Omental fat pad (tissue), 4 donors: ENCODE data around the gene HLA-E. TPM values are rescaled to one million over a fixed set of nuclear protein-coding genes. Genes with fewer than 3 reads are reported as not detected.
"Not testable (repeated sequence)": the region's sequence is repeated elsewhere in the genome, so short reads cannot be mapped to it uniquely, and the experiment has no call there.

Source experiments
- ATAC-seq: fragments of 150-250 bp; one replicate; pipeline ENCODE4 v1.9.1; 2016; ENCODE audit warnings: mild to moderate bottlenecking, moderate library complexity; ENCODE audit not compliant: low FRiP score
- DNase-seq: peaks from one replicate; pipeline ENCODE4 v3.0.0-alpha.2; 2019; ENCODE audit warnings: low spot score
- CTCF ChIP-seq, 3 donors: fragments of 450-650 bp; IDR thresholded peaks; one replicate each; pipeline ENCODE4 v1.5.1; 2016 to 2017; ENCODE audit warnings: antibody characterized with exemption in 3 of 3, mild to moderate bottlenecking in 3 of 3, moderate library complexity in 2 of 3
- total RNA-seq, 4 donors: library from RNA; depleted of rRNA; stranded (reverse); fragments of >200 nt; gene quantifications; one replicate each; pipeline ENCODE4 v1.1.0, GENCODE V29; 2016

The HLA-E gene
- total RNA-seq, 4 donors from 2014 or later = 562 to 1,653 (median 781) TPM

- ATAC-seq (no peak), DNase-seq (no peak)
Observed at GRCh38 chr6:30462482-30462881, 26.8 kb upstream of the HLA-E start.

GRCh38 chr6:30463242-30463641, 26.1 kb upstream of the HLA-E start:
- TF ChIP-seq CTCF (IDR thresholded peaks at IDR 0.05) = no peak
- no peak for ATAC-seq
- DNase-seq = no peak

More at GRCh38 chr6:30462482-30462881, 26.8 kb upstream of the HLA-E start:
- no peak for TF ChIP-seq CTCF (IDR thresholded peaks at IDR 0.05)

- no peak for ATAC-seq
- DNase-seq = no peak
- TF ChIP-seq CTCF (IDR thresholded peaks at IDR 0.05) = no peak
Observed at GRCh38 chr6:30463651-30464618, 25.4 kb upstream of the HLA-E start.

DNA sequence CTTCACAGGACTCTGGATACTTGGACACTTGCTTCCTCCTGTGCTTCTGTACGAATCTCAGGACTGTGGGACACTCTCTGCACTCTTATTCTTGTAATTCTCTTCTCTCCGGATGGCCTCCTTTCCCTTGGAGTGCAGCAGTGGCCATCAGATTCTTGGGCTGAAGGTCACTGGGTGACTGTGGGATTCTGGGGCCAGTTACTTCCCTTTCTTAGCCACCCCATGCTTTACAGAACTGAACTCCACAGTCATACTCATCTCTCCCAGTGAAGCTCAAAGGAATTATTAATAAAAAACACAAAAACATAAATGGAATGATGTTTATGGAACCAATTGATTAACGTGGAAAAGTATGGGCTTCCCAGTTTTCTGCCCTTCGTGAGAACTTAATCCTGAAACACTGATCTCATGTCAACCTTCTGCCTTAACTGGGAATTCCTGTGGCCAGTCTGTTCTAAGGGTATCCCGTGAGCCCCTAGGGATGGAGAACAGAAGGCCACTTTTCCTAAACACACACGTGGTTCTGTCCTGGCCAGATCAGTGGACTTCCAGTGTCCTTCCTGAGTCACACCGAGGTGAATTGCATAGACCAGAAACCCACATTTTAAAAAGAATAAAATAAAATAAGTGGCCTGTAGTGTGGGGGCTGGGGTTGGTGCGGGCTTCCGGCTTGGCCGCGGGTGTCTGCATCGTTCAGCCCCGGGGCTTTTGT, 23.6 kb upstream of the HLA-E start:
- ATAC-seq (peak; percentile 45), DNase-seq (no peak)
- no peak for TF ChIP-seq CTCF (IDR thresholded peaks at IDR 0.05)

- DNase-seq (no peak), ATAC-seq (no peak)
- no peak for TF ChIP-seq CTCF (IDR thresholded peaks at IDR 0.05)
Observed at GRCh38 chr6:30470968-30471367, 18.3 kb upstream of the HLA-E start.

DNA sequence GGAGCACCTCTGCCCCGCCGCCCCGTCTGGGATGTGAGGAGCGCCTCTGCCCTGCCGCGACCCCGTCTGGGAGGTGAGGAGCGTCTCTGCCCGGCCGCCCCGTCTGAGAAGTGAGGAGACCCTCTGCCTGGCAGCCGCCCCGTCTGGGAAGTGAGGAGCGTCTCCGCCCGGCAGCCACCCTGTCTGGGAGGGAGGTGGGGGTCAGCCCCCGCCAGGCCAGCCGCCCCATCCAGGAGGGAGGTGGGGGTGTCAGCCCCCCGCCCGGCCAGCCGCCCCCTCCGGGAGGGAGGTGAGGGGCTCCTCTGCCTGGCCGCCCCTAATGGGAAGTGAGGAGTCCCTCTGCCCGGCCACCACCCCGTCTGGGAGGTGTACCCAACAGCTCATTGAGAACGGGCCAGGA, 14.2 kb upstream of the HLA-E start:
- ATAC-seq, DNase-seq: not testable (repeated sequence)

DNA sequence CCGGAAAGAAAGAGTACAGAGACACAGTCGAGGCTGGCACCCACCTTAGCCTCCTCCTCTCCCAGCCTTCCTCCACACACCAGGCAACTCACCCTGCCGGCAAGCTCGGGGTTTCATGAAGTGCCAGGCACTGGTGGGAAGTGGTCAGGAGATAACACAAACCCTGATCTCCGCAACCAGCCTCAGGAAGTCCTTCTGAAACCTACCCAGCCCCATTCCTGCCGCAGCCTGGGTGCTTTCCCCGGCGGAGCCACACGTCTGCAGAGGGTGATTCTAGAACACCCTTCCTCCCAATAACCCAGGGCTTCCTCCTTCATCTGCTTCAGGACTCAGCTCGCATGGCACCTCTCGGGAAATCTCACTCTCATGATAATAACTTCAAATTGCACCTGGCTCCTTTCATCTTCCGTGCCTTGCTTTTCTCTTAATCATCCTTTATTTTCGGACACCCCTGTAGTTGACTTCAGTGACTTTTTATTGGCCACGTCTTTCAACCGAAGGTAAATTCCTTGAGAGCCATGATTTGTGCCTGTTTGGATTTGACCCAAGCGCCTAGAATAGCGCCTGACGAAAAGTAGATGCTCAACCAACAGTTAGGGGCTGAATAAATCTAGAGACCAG, 8.7 kb upstream of the HLA-E start:
- DNase-seq (no peak), ATAC-seq (no peak)
- TF ChIP-seq CTCF (IDR thresholded peaks at IDR 0.05) = no peak
